Measurements from ENCODE around the gene KCNF1.

GRCh38 chr2:10947446-10948187, 35.9 kb downstream of the KCNF1 start:
- TF ChIP-seq, protein P1, sequence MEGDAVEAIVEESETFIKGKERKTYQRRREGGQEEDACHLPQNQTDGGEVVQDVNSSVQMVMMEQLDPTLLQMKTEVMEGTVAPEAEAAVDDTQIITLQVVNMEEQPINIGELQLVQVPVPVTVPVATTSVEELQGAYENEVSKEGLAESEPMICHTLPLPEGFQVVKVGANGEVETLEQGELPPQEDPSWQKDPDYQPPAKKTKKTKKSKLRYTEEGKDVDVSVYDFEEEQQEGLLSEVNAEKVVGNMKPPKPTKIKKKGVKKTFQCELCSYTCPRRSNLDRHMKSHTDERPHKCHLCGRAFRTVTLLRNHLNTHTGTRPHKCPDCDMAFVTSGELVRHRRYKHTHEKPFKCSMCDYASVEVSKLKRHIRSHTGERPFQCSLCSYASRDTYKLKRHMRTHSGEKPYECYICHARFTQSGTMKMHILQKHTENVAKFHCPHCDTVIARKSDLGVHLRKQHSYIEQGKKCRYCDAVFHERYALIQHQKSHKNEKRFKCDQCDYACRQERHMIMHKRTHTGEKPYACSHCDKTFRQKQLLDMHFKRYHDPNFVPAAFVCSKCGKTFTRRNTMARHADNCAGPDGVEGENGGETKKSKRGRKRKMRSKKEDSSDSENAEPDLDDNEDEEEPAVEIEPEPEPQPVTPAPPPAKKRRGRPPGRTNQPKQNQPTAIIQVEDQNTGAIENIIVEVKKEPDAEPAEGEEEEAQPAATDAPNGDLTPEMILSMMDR (IDR thresholded peaks at IDR 0.05) = no peak
- TF ChIP-seq EZH2 (IDR thresholded peaks at IDR 0.05) = no peak
